ENCODE results near the gene SNAP25.

SNAP25 gene

DNA sequence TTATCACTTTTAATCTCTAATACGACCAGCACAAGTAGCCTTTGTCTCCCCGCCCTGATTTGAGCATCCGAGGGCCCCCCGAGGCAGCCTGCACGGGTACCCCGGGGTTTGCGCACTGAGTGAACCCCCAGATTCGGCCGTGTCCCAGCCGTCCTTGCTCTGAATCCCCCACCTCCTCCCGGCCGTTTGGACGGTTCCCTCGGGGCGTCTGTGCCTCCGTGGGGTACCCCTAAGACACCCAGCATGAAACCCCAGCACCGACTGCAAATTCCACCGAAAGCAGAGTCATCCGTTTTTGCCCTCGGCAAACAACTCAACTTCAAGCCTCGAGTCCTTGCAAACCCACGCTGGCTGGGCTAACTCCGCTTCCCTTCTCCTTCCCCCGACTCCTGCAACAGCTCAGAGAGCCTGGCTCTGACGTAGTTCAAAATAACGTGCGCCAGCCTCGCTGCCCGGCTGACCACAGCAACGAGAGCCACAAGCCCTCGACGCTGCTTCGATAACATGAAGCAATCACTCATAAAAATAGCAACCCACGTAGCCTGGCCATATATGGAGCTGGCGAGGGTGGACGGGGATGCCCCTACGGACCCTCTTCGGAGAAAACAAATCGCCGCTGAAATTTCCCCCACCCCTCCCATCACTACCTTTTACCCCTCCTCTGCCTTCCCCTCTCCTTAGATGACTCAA lies 764 bp upstream of the SNAP25 start:
- no peak for DNase-seq

DNA sequence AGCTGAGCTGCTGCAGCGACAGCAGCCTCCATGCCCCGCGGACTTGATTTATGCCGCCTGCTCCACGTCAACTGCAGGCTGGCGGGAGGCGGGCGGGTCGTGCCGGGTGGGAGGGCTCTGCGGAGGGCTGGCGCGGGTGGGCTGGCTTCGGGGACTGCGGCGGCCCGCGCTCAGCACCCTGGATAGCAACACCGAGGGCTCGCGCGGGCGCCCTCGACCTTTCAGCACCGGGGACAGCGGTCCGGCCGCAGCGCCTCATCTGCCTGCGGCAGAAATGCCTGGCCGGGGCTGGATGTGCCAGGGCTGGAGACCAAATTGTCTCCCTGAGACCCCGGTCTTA lies 792 bp downstream of the SNAP25 start:
- peak in 1 of 2 experiments; percentile 72 for DNase-seq

DNA sequence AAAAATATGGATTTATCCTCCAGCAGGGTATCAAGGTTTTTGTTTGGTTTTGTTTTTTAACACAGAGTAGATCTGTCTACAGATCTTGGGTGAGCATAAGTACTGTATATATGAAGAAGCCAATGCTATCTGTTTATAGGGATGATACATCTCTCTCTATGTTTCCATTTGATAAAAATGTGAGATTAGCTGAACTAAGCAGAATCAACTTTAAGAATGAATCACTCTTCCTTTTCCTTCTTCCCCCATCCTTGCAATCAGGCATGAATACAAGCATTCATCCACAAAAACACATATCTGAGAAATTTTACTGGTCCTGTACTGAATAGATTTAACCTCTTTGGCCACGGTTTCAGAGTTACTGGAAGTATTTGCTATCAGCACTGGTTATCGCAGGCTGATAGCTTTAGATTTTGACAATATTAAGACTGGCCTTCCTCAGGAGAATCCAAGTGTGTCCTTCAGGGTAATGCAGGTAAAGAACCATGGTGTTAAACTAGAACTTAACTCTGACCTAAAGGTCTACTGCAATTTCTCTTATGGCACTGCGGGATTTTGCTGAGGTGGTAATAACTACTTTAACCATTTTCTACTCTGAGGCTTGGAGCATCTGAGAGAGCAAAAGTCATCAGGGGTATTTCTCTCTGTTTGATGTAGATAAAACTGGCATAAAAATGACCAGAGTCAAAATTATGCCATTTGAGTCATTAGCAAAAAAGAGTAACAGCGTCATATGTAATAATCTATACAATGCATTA lies 1.5 kb downstream of the SNAP25 start:
- no peak for DNase-seq

DNA sequence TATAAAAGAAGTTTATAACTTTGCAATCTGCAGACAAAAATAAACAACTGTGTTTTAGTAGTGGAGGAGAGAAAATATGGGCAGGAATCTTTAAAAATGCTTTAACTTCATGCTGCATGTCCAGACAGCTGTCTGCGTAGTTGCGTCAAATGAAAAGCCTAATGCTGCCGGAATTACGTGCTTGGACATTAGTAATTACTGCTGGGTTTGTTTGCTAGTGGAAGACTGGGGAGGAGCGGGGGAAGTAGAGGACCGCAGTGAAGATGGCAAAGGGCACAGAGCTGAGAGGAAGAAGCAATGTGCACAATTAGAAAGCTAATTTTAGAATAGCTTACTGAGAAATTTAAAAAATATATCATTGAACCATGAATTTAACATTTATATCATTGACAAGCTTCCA lies 2.4 kb downstream of the SNAP25 start:
- no peak for DNase-seq

DNA sequence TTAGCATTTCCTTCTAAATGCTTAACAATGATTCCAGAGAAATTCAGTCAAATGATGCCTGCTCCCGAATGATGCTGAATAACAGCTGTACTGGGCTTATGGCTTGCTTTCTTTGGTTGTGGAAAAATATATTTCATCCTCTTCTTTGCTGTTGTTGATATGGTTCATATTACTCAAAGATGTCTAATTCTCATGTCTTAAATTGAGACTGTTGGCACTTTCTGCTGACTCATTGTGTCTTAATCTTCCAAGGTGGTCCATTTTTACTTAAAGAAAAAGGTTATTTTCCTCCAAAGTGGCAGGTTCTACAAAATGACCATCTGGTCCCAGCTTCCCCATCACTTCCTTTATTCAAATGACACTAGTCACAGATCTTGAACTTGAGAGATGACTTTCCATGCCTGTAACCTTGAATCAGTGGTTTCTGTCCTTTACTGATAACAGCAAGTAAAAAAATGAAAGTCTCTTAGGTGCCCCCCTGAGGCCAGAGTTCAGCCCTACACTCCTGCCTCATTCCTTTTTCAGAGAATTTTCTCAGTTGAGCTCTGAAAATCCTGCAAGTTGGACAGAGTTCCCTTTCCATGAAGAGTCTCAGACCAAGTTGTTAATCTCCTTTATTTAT lies 6.9 kb downstream of the SNAP25 start:
- DNase-seq = peak in 1 of 2 experiments; percentile 18

DNA sequence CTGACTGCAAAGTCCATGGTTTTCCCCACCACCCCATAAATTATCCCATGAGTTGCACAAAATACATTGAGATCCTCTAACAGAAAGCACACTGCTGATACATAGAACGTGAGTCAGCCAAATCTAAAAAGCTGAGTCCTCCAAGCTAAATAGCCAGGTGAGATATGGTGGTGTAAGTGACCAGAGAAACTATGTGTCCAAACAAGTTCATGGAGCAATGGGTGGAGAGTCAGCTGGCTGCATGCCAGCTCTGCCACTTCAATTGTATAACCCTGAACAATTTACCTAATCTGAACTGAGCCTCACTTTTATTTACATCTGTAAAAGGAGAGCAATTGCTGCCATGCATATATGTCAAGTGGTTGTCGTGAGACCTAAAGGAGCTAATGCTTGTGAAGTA lies 9.7 kb downstream of the SNAP25 start:
- DNase-seq = no peak

DNA sequence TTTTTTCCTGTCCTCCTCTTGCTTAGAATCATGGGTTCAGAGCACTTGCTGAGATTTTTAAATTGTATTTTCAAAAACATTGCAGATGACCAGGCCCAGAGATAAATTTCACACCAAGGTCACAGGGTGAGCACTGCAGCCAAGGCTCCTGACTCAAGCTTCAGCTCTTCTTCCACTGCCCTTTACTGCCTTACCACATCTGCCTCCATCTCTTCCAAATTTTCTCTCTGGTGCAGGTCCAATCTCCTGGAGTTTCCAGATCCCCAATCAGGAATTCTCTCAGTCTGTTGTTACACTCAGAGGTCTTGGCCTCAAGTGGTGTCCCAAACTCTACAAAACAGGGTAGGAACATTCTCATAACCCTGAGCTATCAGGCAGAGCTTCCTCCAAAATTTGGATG lies 12.7 kb downstream of the SNAP25 start:
- no peak for DNase-seq

DNA sequence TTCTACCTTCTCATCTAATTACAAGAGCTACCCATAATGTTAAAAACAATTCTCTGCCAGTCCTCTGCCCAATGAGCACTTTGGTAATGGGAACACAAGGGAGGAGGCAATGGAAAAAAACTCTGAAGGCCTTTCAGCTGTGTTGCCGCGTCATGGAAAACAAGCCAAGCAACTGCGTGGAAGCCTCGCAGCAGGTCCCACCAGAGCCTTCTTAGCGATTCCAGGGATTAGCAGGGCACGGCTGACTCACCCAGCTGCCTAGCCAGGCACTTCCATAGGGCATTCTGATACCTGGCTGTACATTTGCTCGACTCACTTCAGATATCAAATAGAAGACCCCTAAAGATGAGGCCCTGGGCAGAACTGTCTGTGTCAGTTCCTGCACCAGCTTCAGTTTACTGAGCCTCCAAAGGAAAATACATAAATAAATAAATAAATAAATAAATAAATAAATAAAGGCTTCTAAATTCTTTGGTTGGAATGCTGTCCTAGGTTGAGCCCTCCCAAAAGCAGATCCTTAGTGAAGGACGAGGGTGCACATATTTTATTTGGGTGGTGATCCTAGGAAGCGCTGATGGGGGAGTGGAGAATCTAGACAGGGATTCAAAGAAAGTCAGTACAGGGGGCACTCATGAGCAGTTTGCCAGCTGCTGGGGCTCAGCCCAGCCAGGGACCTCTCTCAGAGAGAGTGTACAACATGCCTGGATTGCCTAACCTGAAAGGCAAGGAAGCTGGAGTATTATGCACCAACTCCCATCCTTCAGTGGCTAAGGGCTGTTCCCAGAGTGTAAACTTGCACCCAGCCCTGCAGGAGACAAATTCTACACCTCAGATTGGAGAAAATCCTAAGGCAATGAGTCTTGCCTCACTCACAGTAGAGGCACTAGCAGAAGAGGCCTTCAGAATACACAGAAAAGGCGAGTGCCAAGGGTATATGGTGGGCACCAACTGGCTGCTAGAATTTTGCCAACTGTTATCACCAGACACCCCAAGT lies 18.2 kb downstream of the SNAP25 start:
- no peak for DNase-seq

DNA sequence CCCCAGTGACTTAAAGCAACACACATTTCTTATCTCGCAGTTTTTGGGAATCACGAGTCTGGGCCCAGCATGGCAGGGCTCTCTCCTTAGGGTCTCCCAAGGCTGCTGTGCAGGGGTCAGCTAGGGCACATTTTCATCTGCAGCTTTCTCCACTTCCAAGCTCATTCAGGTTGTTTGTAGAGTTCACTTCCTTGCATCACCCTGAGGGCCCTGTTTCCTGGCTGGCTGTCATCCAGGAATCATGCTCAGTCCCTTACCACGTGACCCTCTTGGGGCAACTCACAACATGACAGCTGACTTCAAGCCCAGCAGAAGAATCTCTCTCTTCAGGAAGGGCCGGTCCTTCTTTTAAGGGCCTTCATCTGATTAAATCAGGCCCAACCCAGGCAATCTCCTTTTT lies 21.3 kb downstream of the SNAP25 start:
- DNase-seq = no peak

DNA sequence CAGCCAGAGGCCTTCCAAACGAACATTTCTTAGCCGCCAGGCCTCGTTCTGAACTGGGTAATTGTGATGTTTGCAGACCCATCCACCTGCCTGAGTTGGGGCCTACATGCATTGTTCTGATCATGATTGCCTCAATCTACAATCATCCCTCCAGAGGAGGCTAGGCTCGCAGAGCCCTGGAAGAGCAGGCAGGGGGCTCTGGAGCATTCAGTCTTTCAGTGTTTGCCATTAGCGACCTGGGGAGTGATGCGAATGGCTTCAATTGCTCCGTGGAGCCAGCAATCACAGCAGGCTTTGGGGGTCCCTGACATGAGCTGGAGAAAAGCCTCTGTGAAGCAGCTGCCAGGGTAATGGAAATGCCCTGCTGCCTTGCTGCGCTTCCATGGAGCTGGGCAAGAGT lies 22.0 kb downstream of the SNAP25 start:
- no peak for DNase-seq

DNA sequence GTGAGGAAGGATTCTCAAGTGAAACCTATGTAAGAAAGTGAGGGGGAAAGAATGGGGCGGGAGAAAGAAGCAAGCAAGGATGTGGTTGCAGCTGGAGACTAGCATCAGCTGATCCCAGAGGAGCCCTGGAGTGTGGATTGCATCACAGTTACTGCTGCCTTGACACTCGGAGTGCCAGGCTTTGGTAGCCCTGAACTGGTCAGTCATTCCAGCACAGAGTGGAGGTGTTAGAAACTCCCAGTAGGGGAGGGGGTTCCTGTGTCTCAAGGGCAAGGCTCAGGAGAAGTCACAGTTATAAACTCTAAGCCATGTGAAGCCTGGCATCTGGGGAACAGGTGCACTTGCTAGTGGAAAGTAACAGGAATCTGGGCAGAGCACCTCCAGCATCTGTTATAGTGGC lies 23.5 kb downstream of the SNAP25 start:
- DNase-seq = no peak

DNA sequence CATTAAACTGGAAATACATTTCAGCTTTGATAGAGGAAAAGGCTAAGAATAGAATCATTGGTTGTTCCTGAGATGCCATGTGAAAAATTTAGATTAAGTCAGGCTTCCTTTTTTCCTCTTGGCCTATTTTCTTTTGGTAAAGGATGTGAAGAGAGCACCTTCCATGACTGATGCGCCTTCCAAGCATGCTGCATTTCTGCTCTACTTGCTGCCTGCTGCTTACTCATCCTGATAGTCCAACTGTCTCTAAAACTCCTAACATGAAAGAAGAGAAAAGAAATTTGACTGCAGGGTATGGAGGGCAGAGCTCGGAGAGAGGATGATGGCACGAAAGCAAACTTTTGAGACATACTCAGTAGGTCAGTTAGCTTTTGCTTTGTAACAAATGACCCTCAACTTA lies 28.8 kb downstream of the SNAP25 start:
- DNase-seq = no peak

DNA sequence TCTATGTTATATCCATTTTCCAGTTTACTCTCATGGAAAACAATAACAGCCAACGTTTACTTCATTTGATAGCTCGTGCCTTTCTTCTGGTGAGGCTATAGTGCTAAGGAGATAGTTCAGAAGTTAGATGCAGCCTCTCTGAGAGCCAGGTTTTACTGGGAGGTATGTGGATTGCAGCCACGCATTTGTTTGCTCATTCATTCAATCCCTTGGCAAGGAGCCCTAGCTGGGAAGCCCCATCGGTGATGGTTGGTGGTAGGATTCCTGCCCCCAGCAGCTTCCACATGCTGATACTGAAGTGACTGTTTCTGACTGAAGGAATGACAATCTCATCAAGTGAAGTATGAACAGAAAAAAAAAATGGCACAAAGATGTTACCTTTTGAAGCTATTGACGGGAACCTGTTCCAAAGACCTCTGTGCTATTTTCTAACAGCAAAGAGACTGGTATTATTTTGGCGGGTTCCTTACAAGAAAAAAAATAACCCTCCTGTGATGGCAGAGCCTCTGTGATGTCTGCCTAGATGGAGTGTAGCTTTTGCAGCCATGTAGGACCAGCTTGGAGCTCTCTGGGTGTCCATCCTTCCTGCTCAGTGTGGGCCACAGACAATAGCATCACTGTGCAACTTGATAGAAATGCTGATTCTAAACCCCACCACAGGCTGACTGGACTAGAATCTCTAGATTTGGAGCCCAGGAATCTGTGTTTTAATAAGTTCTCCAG lies 30.6 kb downstream of the SNAP25 start:
- DNase-seq = peak; percentile 27 to 77

DNA sequence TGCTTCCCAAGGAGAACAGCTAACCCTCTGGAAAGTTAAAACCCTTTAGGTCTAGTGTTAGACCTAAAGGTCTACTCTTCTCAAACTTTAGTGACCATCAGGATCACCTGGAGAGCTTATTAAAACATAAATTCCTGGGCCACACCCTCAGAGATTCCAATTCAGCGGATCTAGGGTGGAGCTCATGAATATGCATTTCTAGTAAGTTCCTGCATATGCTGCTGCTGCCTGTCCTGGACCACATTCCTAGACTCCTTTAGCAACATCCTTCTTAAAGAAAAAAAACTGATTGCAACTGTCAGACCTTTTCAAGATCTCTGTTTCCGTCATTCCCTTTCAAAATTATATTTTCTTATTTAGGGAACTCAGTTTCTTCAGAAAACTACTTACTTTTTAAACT lies 31.2 kb downstream of the SNAP25 start:
- DNase-seq = no peak

DNA sequence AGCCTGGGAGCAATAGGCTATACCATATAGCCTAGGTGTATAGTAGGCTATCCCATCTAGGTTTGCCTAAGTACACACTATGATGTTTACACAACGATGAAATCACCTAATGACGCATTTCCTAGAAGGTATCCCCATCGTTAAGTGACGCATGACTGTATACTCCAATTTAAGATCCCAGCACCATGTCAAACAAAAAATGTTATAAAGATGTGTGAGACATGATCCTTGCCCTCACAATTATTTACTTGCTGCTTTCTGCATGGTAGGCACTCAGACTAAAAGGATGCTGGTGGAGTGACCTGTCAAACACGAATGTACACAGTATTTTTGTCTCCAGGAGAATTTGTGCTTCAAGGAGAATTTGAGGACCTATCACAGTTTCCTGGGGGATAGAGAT lies 32.3 kb downstream of the SNAP25 start:
- no peak for DNase-seq

DNA sequence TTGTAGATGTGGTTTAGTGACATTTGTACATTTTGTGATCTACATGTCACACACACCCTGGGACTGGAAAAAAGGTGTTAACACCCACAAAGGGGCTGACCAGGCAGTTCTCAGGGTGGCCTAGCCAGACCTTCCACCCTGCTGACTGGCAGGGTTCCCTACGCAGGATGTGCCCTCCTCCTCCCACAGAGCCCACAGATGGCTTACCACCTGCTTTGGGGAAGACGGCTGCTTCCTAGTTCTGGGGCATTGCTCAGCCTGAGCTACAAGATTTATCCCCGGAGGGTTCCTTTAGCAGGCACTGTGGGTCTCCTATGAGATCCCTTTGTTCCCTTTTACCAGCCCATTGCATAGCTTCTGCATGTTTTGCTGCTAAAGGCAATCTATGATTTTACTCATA lies 35.1 kb downstream of the SNAP25 start:
- peak in 1 of 2 experiments; percentile 62 for DNase-seq

DNA sequence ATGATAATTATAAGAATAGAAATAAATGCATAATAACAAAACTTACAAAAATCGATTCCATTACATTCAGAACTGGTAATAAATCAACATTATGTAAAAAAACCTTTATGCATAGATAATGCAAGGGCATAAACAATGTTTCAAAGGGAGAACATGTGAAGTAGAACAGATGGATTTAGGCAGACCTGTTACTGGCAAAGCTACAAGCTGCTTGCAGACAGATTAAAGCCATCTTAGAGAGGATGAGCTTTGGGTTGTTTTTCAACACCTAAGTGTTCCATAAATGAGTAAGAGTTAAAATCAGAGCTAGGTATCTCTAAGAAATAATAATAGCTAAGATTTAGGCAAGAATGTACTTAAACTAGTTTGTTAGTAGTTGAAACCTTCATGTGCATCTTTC lies 37.2 kb downstream of the SNAP25 start:
- DNase-seq = peak in 1 of 2 experiments; percentile 7

DNA sequence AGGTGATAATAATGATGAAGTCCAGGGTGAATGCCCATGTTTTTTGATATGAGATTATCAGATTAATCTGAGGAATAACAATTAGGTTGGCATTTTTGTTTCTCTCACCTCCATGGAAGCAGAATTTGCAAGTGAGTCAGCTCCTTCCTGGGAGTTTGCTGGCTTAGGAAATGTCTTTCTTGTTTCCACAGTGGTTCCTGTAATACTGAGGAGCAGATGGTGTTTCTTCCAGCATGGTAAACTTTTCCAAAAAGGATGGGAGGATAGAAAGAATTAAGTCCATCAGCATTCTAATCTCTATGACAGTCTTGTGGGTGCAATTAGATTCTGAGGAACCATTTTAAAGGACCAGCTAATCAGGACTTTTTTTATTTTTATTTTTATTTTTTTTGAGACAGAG lies 40.5 kb downstream of the SNAP25 start:
- peak in 1 of 2 experiments; percentile 48 for DNase-seq

DNA sequence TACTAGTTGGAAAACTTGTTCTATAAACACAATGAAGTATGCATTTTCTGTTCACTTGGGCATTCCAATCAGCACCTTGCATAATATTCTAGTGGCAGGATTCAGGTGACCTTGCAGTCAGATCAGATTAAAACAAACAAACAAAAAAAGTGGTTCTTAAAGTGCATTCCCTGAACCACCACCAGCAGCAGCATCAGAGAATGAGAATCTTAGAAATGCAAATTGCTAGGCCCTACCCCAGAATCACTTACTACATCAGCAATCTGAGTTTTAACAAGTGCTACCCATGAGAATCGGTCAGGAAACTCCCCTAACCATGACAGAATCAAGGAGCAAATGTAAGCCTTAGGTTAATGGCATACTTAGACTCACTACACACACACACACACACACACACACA lies 41.7 kb downstream of the SNAP25 start:
- no peak for DNase-seq

DNA sequence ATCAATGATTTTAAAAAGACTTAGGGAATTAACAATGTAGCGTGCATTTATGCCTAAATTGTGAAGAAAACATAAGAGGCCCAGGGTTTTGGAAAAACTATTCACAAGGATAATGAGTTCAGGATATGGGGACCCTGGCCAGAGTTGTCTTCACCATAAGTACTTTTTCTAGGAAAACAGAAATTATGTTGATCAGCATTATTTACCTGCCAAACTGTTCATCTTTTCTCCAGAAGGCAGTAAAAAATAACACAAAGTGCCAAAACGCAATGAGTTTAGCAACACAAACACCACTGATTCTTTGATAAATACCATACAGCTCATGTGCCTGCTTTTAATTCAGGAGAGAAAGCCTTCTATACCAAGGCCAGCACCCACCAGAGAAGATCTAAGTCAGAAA lies 43.1 kb downstream of the SNAP25 start:
- DNase-seq = no peak

DNA sequence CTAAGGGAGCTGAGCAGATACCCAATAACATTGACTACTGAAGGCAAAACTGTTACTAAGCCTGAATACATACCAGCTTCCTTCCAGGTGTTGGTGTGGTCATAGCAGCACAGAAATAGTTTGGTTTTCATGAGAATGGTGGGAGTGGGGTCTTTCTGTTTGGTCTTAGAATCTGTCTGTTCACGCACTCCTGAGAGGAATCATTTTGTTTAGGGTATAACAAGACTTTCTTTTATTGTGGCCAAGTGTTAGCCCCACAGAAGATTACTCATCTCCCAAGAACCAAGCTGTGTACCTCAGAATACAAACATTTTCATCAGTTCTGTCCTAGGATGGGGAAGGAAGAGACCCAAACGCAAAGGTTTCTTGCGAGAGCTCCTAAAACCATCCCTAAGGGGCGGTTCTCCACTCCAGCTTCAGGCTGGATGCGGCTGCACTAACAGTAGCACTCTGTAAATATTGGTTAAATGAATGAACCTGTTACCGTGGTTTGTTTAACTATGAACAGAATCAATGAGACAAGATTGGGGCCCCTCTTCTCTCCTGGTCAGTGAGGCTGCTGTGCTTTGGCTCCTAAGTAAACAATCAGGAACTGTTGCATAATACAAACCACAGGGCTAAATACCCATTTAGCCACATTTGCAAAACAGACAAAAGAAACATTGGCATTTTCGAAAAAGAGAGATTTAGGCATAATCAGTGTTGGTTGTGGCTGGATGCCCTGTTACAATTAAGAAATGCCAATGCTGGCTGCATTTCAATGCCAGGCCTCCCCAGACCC lies 44.9 kb downstream of the SNAP25 start:
- DNase-seq = no peak

DNA sequence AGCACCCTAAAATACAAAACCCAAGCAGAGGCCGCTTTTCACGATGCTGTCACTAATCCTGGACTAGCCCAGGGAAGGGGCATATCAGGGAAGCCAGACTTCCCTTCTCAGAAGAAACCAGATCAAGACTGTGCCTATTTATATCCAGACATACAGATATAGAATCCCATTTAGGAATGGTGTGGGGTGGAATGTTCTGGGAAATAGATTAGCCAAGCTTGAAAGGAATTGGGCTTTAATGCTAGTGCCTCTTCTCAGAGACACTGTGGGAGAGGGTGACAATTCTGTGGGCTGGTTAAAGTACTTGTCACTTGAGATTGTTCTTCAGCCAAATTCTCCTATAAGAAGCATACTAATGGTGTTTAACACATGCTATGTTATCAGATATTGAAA lies 45.5 kb downstream of the SNAP25 start:
- DNase-seq = no peak

All from NCI-H446 (cell line).